WI38 (cell line): Measurements from ENCODE around the gene BABAM2.

Experiments used
- H3K4me3 ChIP-seq: 2 replicates; pipeline ENCODE4 v1.5.1; 2011; ENCODE audit warnings: low read depth, mild to moderate bottlenecking, control low read depth, low read length
- CTCF ChIP-seq: IDR thresholded peaks from 2 replicates; pipeline ENCODE4 v1.5.1; 2012; ENCODE audit warnings: low read depth, mild to moderate bottlenecking, control low read depth, low read length

The BABAM2 gene

GRCh38 chr2:28294451-28294850 lies 403.9 kb downstream of the BABAM2 start:
- H3K4me3 ChIP-seq: no peak overlapping the region
- no peak for TF ChIP-seq CTCF

GRCh38 chr2:28296243-28296642 lies 405.7 kb downstream of the BABAM2 start:
- no peak overlapping the region for H3K4me3 ChIP-seq
- no peak for TF ChIP-seq CTCF

GRCh38 chr2:28296904-28297303 lies 406.4 kb downstream of the BABAM2 start:
- no peak for TF ChIP-seq CTCF
- no peak overlapping the region for H3K4me3 ChIP-seq

- no peak for TF ChIP-seq CTCF
Measured at GRCh38 chr2:28297531-28297930, 407.0 kb downstream of the BABAM2 start.

GRCh38 chr2:28298406-28298805 lies 407.9 kb downstream of the BABAM2 start:
- TF ChIP-seq CTCF: no peak
- H3K4me3 ChIP-seq: no peak overlapping the region

More at GRCh38 chr2:28297531-28297930, 407.0 kb downstream of the BABAM2 start:
- H3K4me3 ChIP-seq: no peak overlapping the region

- TF ChIP-seq CTCF: no peak
- H3K4me3 ChIP-seq: peak overlapping the region; percentile 45
Measured at GRCh38 chr2:28300485-28301341, 410.2 kb downstream of the BABAM2 start.

- TF ChIP-seq CTCF: no peak
- H3K4me3 ChIP-seq: no peak overlapping the region
Measured at GRCh38 chr2:28305202-28305601, 414.7 kb downstream of the BABAM2 start.
